GM19043 (cell line): Measurements from ENCODE around the gene KLF17.

Experiments
- ATAC-seq: cut with Tn5 transposase; IDR thresholded peaks from one replicate; pipeline ENCODE4 v1.9.1; 2021; ENCODE audit warnings: low read depth; ENCODE audit not compliant: unreplicated experiment

KLF17 gene

GRCh38 chr1:44118682-44119081 lies at the start of gene KLF17:
Gene KLF17 (plus strand): TSS chr1:44118821. CDS start chr1:44118908, 87 bp downstream.
- no peak for ATAC-seq

- ATAC-seq = no peak
Observed at GRCh38 chr1:44071461-44071860, 47.2 kb upstream of the KLF17 start.

GRCh38 chr1:44072204-44072603 lies 46.4 kb upstream of the KLF17 start:
- no peak for ATAC-seq

GRCh38 chr1:44072821-44073220 lies 45.8 kb upstream of the KLF17 start:
- no peak for ATAC-seq

- ATAC-seq = no peak
Observed at GRCh38 chr1:44073528-44073927, 45.1 kb upstream of the KLF17 start.

GRCh38 chr1:44074415-44074814 lies 44.2 kb upstream of the KLF17 start:
- no peak for ATAC-seq

GRCh38 chr1:44076066-44076465 lies 42.6 kb upstream of the KLF17 start:
- no peak for ATAC-seq

GRCh38 chr1:44077421-44077820 lies 41.2 kb upstream of the KLF17 start:
- ATAC-seq = no peak

GRCh38 chr1:44078104-44078503 lies 40.5 kb upstream of the KLF17 start:
- ATAC-seq = no peak

- ATAC-seq = no peak
Observed at GRCh38 chr1:44079566-44079965, 39.1 kb upstream of the KLF17 start.

GRCh38 chr1:44084998-44085675 lies 33.5 kb upstream of the KLF17 start:
- no peak for ATAC-seq

- ATAC-seq = no peak
Observed at GRCh38 chr1:44086692-44087474, 31.7 kb upstream of the KLF17 start.

- no peak for ATAC-seq
Observed at GRCh38 chr1:44089371-44090048, 29.1 kb upstream of the KLF17 start.

- no peak for ATAC-seq
Observed at GRCh38 chr1:44090429-44091252, 28.0 kb upstream of the KLF17 start.

- ATAC-seq = no peak
Observed at GRCh38 chr1:44094047-44094446, 24.6 kb upstream of the KLF17 start.

GRCh38 chr1:44100183-44100868 lies 18.3 kb upstream of the KLF17 start:
- no peak for ATAC-seq

GRCh38 chr1:44101328-44101727 lies 17.3 kb upstream of the KLF17 start:
- ATAC-seq = no peak

- no peak for ATAC-seq
Observed at GRCh38 chr1:44103270-44104131, 15.1 kb upstream of the KLF17 start.

GRCh38 chr1:44105810-44106209 lies 12.8 kb upstream of the KLF17 start:
- no peak for ATAC-seq
